ENCODE measurements around the gene KIF5A. TPM values are rescaled to one million over a fixed set of nuclear protein-coding genes. Genes with fewer than 3 reads are reported as not detected.
A peak's percentile ranks its signal among the peaks of the same experiment; 100 is the strongest.

KIF5A gene
- polyA plus RNA-seq, 3 donors: 0.01 TPM; not detected in 2

GRCh38 chr12:57550641-57551549 is 1.1 kb downstream of the KIF5A start:
- Mint-ChIP-seq H3K27me3 (ENCODE audit: low read depth in 3 of 3) (peaks cover 42 to 45% (median 45%) of the 10 kb centered on the region in 3 donors), H3K4me3 (peak overlapping the region in 1 of 2 donors; percentile 91), H3K36me3 (peaks cover 4 to 8% of the 10 kb centered on the region in 2 donors), H3K27ac (peak overlapping the region in 1 of 7 donors; percentile 66), H3K4me1 (peaks cover 30% of the 10 kb centered on the region), H3K9me3 (peaks cover 0 to 11% (median 2%) of the 10 kb centered on the region in 7 donors)
- Histone ChIP-seq H2AFZ (ENCODE audit: insufficient read depth, low read depth, low read length, poor library complexity, severe bottlenecking) (peak overlapping the region; percentile 81), H3K27me3 (ENCODE audit: control insufficient read depth in 2 of 2, insufficient read depth in 2 of 2, low read length in 2 of 2) (peaks cover 31 to 37% of the 10 kb centered on the region in 2 donors), H3K4me1 (ENCODE audit: control insufficient read depth in 1 of 2, insufficient read depth in 2 of 2, low read length in 2 of 2) (peaks cover 11 to 28% of the 10 kb centered on the region in 2 donors), H3K4me3 (replicated peaks in 1 of 3; ENCODE audit: low read depth in 2 of 3, low read length in 3 of 3) (no peak overlapping the region), H4K20me1 (ENCODE audit: insufficient read depth, low read length) (no peaks in the 10 kb centered on the region), H3K4me2 (replicated peaks; ENCODE audit: extremely low read depth, low read length, poor library complexity, severe bottlenecking) (no peak overlapping the region), H3K27ac (ENCODE audit: low read depth in 1 of 2, low read length in 2 of 2) (no peak overlapping the region), H3K36me3 (replicated peaks in 1 of 2; ENCODE audit: control insufficient read depth in 1 of 2, insufficient read depth in 2 of 2, low read length in 2 of 2) (no peaks in the 10 kb centered on the region), H3K9ac (ENCODE audit: insufficient read depth, low read length, poor library complexity, severe bottlenecking) (no peak overlapping the region), H3K79me2 (ENCODE audit: insufficient read depth, low read length) (peaks cover 11% of the 10 kb centered on the region), H3K9me3 (replicated peaks in 1 of 2; ENCODE audit: control insufficient read depth in 1 of 2, insufficient read depth in 1 of 2, low read length in 2 of 2) (no peaks in the 10 kb centered on the region)
- no peak for DNase-seq
- WGBS (ENCODE audit: insufficient coverage): no CpG with 5 or more reads among the region's 7 CpGs
- intact Hi-C loops (cut with micrococcal nuclease): no loop called here
- no peak for TF ChIP-seq CTCF (IDR thresholded peaks at IDR 0.05)

- no peaks in the 10 kb centered on the region for H3K36me3 ChIP-seq (replicated peaks in 1 of 2; ENCODE audit: control insufficient read depth in 1 of 2, insufficient read depth in 2 of 2, low read length in 2 of 2)
- peaks cover 4 to 20% of the 10 kb centered on the region in 2 donors for H3K4me1 ChIP-seq (ENCODE audit: control insufficient read depth in 1 of 2, insufficient read depth in 2 of 2, low read length in 2 of 2)
- H3K9ac ChIP-seq (ENCODE audit: insufficient read depth, low read length, poor library complexity, severe bottlenecking): no peak overlapping the region
- H3K9me3 ChIP-seq (replicated peaks in 1 of 2; ENCODE audit: control insufficient read depth in 1 of 2, insufficient read depth in 1 of 2, low read length in 2 of 2): no peaks in the 10 kb centered on the region
- intact Hi-C loops (cut with micrococcal nuclease): no loop called here
- no peak for DNase-seq
- Mint-ChIP-seq H3K4me3 (no peak overlapping the region), H3K27ac (peak overlapping the region in 1 of 7 donors; percentile 67), H3K27me3 (ENCODE audit: low read depth in 3 of 3) (peaks cover 40 to 48% (median 45%) of the 10 kb centered on the region in 3 donors), H3K36me3 (peaks cover 4 to 8% of the 10 kb centered on the region in 2 donors), H3K9me3 (peaks cover 0 to 11% (median 2%) of the 10 kb centered on the region in 7 donors), H3K4me1 (peaks cover 23% of the 10 kb centered on the region)
- H3K27me3 ChIP-seq (ENCODE audit: control insufficient read depth in 2 of 2, insufficient read depth in 2 of 2, low read length in 2 of 2): peaks cover 31 to 37% of the 10 kb centered on the region in 2 donors
- no peak overlapping the region for H3K4me2 ChIP-seq (replicated peaks; ENCODE audit: extremely low read depth, low read length, poor library complexity, severe bottlenecking)
- H3K4me3 ChIP-seq (replicated peaks in 1 of 3; ENCODE audit: low read depth in 2 of 3, low read length in 3 of 3): no peak overlapping the region
- H2AFZ ChIP-seq (ENCODE audit: insufficient read depth, low read depth, low read length, poor library complexity, severe bottlenecking): no peak overlapping the region
- no CpG with 5 or more reads among the region's 3 CpGs for WGBS (ENCODE audit: insufficient coverage)
- TF ChIP-seq CTCF (IDR thresholded peaks at IDR 0.05): no peak
- H3K27ac ChIP-seq (ENCODE audit: low read depth in 1 of 2, low read length in 2 of 2): no peak overlapping the region
- no peaks in the 10 kb centered on the region for H4K20me1 ChIP-seq (ENCODE audit: insufficient read depth, low read length)
- peaks cover 2% of the 10 kb centered on the region for H3K79me2 ChIP-seq (ENCODE audit: insufficient read depth, low read length)
These were observed 1.9 kb downstream of the KIF5A start for GRCh38 chr12:57551637-57552305.

Measured in CD14-positive monocyte (primary cell).